Measurements from ENCODE around the gene ATP6V1A. TPM values are rescaled to one million over a fixed set of nuclear protein-coding genes. Genes with fewer than 3 reads are reported as not detected.

The ATP6V1A gene
- total and polyA plus RNA-seq, 2 of the 13 experiments (the other 11 are each of a cell fraction or from before 2014, with no cell fraction given), result 23.4 to 95.1 TPM

- H2AFZ ChIP-seq (ENCODE audit: low read length), result no peak overlapping the region
- WGBS (ENCODE audit: low lambda C conversion rate), result 97% methylated on average over 3 of the region's 3 CpGs
- CTCF ChIA-PET (ENCODE audit: low intra/inter-chr PET ratio, low total read pairs), result no interaction called here
- H3K27me3 ChIP-seq (ENCODE audit: control insufficient read depth in 1 of 2, insufficient read depth in 2 of 2, low read length in 2 of 2), result no peaks in the 10 kb centered on the region
- H3K4me2 ChIP-seq (ENCODE audit: low read depth, low read length), result no peak overlapping the region
- no peak for DNase-seq (ENCODE audit: low spot score)
- intact Hi-C loops (cut with micrococcal nuclease; ENCODE audit: unreplicated experiment) (no loop called here), in situ Hi-C loops (cut with HindIII; ENCODE audit: extremely low pct_ligation_motif_present, low pct_unique_long_range_greater_than_20kb) (no loop called here)
- BruUV-seq (replicated peaks), result no TSS peak
- no peaks in the 10 kb centered on the region for H3K4me1 ChIP-seq (ENCODE audit: insufficient read depth, low read length)
- POLR2A ChIA-PET, result no interaction called here
- FAIRE-seq, result no peak
- peaks cover 6 to 35% of the 10 kb centered on the region in 2 experiments for H3K36me3 ChIP-seq (replicated peaks in 1 of 2; ENCODE audit: control insufficient read depth in 1 of 2, insufficient read depth in 2 of 2, low read length in 2 of 2)
- H3K9me3 ChIP-seq (ENCODE audit: low read length), result no peaks in the 10 kb centered on the region
- no peak overlapping the region for H3K9ac ChIP-seq (ENCODE audit: insufficient read depth, low read depth, low read length)
- H3K27ac ChIP-seq (ENCODE audit: extremely low read length, insufficient read depth, low read length), result no peak overlapping the region
- TF ChIP-seq, protein P1, sequence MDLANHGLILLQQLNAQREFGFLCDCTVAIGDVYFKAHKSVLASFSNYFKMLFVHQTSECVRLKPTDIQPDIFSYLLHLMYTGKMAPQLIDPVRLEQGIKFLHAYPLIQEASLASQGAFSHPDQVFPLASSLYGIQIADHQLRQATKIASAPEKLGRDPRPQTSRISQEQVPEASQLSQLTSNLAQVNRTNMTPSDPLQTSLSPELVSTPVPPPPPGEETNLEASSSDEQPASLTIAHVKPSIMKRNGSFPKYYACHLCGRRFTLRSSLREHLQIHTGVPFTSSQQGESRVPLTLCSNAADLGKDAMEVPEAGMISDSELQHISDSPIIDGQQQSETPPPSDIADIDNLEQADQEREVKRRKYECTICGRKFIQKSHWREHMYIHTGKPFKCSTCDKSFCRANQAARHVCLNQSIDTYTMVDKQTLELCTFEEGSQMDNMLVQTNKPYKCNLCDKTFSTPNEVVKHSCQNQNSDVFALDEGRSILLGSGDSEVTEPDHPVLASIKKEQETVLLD (CRISPR knock-in tag; IDR thresholded peaks at IDR 0.05; ENCODE audit: low read depth), result no peak
- TF ChIP-seq MNT (IDR thresholded peaks at IDR 0.05), result peak; percentile 93
- no peak for ATAC-seq
- no peak overlapping the region for H3K4me3 ChIP-seq (replicated peaks in 1 of 3; ENCODE audit: insufficient read depth in 1 of 3, low read depth in 2 of 3, low read length in 3 of 3)
- H3K79me2 ChIP-seq (ENCODE audit: insufficient read depth, low read length), result no peaks in the 10 kb centered on the region
- no peaks in the 10 kb centered on the region for H4K20me1 ChIP-seq (ENCODE audit: insufficient read depth, low read length)
Measured at GRCh38 chr3:113805249-113805648, 58.4 kb downstream of the ATP6V1A start.

- Histone ChIP-seq H3K9me3 (ENCODE audit: low read length) (no peaks in the 10 kb centered on the region), H3K36me3 (replicated peaks in 1 of 2; ENCODE audit: control insufficient read depth in 1 of 2, insufficient read depth in 2 of 2, low read length in 2 of 2) (peaks cover 0 to 11% of the 10 kb centered on the region in 2 experiments; a peak in 2 of 5 replicates), H3K27me3 (ENCODE audit: control insufficient read depth in 1 of 2, insufficient read depth in 2 of 2, low read length in 2 of 2) (no peaks in the 10 kb centered on the region), H2AFZ (ENCODE audit: low read length) (no peak overlapping the region), H3K4me1 (ENCODE audit: insufficient read depth, low read length) (no peaks in the 10 kb centered on the region), H3K4me3 (replicated peaks in 1 of 3; ENCODE audit: insufficient read depth in 1 of 3, low read depth in 2 of 3, low read length in 3 of 3) (no peak overlapping the region), H3K4me2 (ENCODE audit: low read depth, low read length) (no peak overlapping the region), H3K9ac (ENCODE audit: insufficient read depth, low read depth, low read length) (no peak overlapping the region), H3K27ac (ENCODE audit: extremely low read length, insufficient read depth, low read length) (no peak overlapping the region), H4K20me1 (ENCODE audit: insufficient read depth, low read length) (no peaks in the 10 kb centered on the region), H3K79me2 (ENCODE audit: insufficient read depth, low read length) (no peaks in the 10 kb centered on the region)
- CTCF ChIA-PET (ENCODE audit: low intra/inter-chr PET ratio, low total read pairs), result no interaction called here
- intact Hi-C loops (cut with micrococcal nuclease; ENCODE audit: unreplicated experiment), result no loop called here
- WGBS (ENCODE audit: low lambda C conversion rate), result 79% methylated on average over 3 of the region's 3 CpGs
- DNase-seq (ENCODE audit: low spot score) (no peak), ATAC-seq (no peak), FAIRE-seq (no peak)
- in situ Hi-C loops (cut with HindIII; ENCODE audit: extremely low pct_ligation_motif_present, low pct_unique_long_range_greater_than_20kb), result no loop called here
- no TSS peak for BruUV-seq (replicated peaks)
- POLR2A ChIA-PET, result no interaction called here
- no peak for TF ChIP-seq ZNF670 (CRISPR knock-in tag; IDR thresholded peaks at IDR 0.05; ENCODE audit: borderline replicate concordance)
- TF ChIP-seq ZNF768 (CRISPR knock-in tag; IDR thresholded peaks at IDR 0.05), result no peak
- TF ChIP-seq LCORL (IDR thresholded peaks at IDR 0.05), result no peak
- no peak for TF ChIP-seq LCORL (CRISPR knock-in tag; IDR thresholded peaks at IDR 0.05)
- no peak for TF ChIP-seq TBP (CRISPR knock-in tag; IDR thresholded peaks at IDR 0.05)
- TF ChIP-seq ZNF326 (CRISPR knock-in tag; IDR thresholded peaks at IDR 0.05; ENCODE audit: borderline replicate concordance), result no peak
- TF ChIP-seq ZZZ3 (CRISPR knock-in tag; IDR thresholded peaks at IDR 0.05; ENCODE audit: borderline replicate concordance), result no peak
- no peak for TF ChIP-seq ZC3H4 (CRISPR knock-in tag; IDR thresholded peaks at IDR 0.05; ENCODE audit: borderline replicate concordance)
- TF ChIP-seq, protein P2, sequence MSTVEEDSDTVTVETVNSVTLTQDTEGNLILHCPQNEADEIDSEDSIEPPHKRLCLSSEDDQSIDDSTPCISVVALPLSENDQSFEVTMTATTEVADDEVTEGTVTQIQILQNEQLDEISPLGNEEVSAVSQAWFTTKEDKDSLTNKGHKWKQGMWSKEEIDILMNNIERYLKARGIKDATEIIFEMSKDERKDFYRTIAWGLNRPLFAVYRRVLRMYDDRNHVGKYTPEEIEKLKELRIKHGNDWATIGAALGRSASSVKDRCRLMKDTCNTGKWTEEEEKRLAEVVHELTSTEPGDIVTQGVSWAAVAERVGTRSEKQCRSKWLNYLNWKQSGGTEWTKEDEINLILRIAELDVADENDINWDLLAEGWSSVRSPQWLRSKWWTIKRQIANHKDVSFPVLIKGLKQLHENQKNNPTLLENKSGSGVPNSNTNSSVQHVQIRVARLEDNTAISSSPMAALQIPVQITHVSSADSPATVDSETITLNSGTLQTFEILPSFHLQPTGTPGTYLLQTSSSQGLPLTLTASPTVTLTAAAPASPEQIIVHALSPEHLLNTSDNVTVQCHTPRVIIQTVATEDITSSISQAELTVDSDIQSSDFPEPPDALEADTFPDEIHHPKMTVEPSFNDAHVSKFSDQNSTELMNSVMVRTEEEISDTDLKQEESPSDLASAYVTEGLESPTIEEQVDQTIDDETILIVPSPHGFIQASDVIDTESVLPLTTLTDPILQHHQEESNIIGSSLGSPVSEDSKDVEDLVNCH (CRISPR knock-in tag; IDR thresholded peaks at IDR 0.05), result no peak
- TF ChIP-seq CEBPG (CRISPR knock-in tag; IDR thresholded peaks at IDR 0.05), result no peak
- no peak for TF ChIP-seq FOXM1 (CRISPR knock-in tag; IDR thresholded peaks at IDR 0.05)
- no peak for TF ChIP-seq ZNF556 (CRISPR knock-in tag; IDR thresholded peaks at IDR 0.05; ENCODE audit: borderline replicate concordance)
- no peak for TF ChIP-seq PRMT3 (CRISPR knock-in tag; IDR thresholded peaks at IDR 0.05; ENCODE audit: borderline replicate concordance, low read depth)
Measured at GRCh38 chr3:113812854-113813253, 66.0 kb downstream of the ATP6V1A start.
